Measurements from ENCODE around the gene PREP.

GRCh38 chr6:105336986-105337385 is 65.9 kb downstream of the PREP start:
- TF ChIP-seq CTCF (IDR thresholded peaks at IDR 0.05): no peak
- TF ChIP-seq POLR2A (IDR thresholded peaks at IDR 0.05): no peak
